NT2/D1 (cell line): ENCODE data around the gene RTEL1.
"Not testable (repeated sequence)": the region's sequence is repeated elsewhere in the genome, so short reads cannot be mapped to it uniquely, and the experiment has no call there.

ENCODE experiments used
- DNase-seq: peaks from one replicate; pipeline ENCODE4 v3.0.0-alpha.2; 2011; ENCODE audit warnings: low read depth, low spot score
- H3K27me3 ChIP-seq: 2 replicates; pipeline ENCODE4 v1.6.0; 2011; ENCODE audit warnings: mild to moderate bottlenecking; ENCODE audit not compliant: insufficient read length, insufficient read depth
- H3K36me3 ChIP-seq: 2 replicates; pipeline ENCODE4 v1.6.1; 2011; ENCODE audit warnings: mild to moderate bottlenecking, low read length, mixed read lengths; ENCODE audit not compliant: insufficient read depth, insufficient read length
- H3K4me1 ChIP-seq: 2 replicates; pipeline ENCODE4 v1.5.1; 2011; ENCODE audit not compliant: insufficient read depth, insufficient read length
- H3K4me3 ChIP-seq: 2 replicates; pipeline ENCODE4 v1.5.1; 2011; ENCODE audit warnings: low read depth; ENCODE audit not compliant: insufficient read length
- H3K9ac ChIP-seq: 2 replicates; pipeline ENCODE4 v1.6.0; 2011; ENCODE audit warnings: low read depth; ENCODE audit not compliant: insufficient read length
- H3K9me3 ChIP-seq: 2 replicates; pipeline ENCODE4 v1.5.1; 2011; ENCODE audit warnings: mild to moderate bottlenecking, low read length; ENCODE audit not compliant: insufficient read depth
- SUZ12 ChIP-seq: IDR thresholded peaks from 2 replicates; pipeline ENCODE4 v1.6.1; 2011; ENCODE audit not compliant: insufficient read length, insufficient read depth; ENCODE audit errors: extremely low read depth
- YY1 ChIP-seq: IDR thresholded peaks from 2 replicates; pipeline ENCODE4 v1.6.1; 2011; ENCODE audit not compliant: insufficient read length, insufficient read depth
- ZNF274 ChIP-seq: IDR thresholded peaks from 2 replicates; pipeline ENCODE4 v1.6.1; 2011; ENCODE audit warnings: mild to moderate bottlenecking, low read depth, low read length

Gene RTEL1

DNA sequence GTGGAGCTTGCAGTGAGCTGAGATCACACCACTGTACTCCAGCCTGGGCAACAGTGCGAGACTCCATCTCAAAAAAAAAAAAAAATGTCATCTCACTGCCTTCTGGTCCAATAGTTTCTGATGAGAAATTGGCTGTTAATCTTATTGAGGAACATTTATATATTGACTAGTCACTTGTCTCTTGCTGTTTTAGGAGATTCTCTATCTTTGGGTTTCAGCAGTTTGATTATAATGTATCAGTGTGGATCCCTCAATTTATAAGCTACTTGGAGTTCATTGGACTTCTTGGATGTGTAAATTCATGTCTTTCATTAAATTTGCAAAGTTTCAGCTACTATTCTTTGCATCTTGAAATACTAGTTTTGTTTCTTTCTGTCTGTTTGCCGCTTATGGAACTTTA, 60.9 kb downstream of the RTEL1 start:
- no peaks in the 10 kb centered on the region for H3K4me1 ChIP-seq
- no peak overlapping the region for H3K9ac ChIP-seq
- H3K27me3 ChIP-seq, result no peaks in the 10 kb centered on the region
- DNase-seq, result no peak
- H3K36me3 ChIP-seq, result peaks cover 59% of the 10 kb centered on the region
- H3K9me3 ChIP-seq, result peaks cover 14% of the 10 kb centered on the region; the same call in 1 of the 2 replicates
- TF ChIP-seq ZNF274 (no peak), YY1 (no peak), SUZ12 (no peak)
- no peak overlapping the region for H3K4me3 ChIP-seq

DNA sequence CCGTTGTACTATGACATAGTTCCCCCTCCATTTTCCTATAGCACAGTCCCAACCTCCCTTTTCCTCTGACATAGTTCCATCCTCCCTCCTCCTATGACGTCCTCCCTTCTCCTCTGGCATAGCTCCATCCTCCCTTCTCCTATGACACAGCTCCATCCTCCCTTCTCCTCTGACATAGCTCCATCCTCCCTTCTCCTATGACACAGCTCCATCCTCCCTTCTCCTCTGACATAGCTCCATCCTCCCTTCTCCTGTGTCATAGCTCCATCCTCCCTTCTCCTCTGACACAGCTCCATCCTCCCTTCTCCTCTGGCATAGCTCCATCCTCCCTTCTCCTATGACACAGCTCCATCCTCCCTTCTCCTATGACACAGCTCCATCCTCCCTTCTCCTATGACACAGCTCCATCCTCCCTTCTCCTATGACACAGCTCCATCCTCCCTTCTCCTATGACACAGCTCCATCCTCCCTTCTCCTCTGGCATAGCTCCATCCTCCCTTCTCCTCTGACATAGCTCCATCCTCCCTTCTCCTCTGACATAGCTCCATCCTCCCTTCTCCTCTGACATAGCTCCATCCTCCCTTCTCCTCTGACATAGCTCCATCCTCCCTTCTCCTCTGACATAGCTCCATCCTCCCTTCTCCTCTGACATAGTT, 65.0 kb downstream of the RTEL1 start:
- not testable (repeated sequence) for H3K27me3 ChIP-seq, H3K4me1 ChIP-seq, H3K4me3 ChIP-seq, DNase-seq, H3K9ac ChIP-seq
- Histone ChIP-seq H3K9me3 (peaks cover 16% of the 10 kb centered on the region), H3K36me3 (peaks cover 43% of the 10 kb centered on the region)

DNA sequence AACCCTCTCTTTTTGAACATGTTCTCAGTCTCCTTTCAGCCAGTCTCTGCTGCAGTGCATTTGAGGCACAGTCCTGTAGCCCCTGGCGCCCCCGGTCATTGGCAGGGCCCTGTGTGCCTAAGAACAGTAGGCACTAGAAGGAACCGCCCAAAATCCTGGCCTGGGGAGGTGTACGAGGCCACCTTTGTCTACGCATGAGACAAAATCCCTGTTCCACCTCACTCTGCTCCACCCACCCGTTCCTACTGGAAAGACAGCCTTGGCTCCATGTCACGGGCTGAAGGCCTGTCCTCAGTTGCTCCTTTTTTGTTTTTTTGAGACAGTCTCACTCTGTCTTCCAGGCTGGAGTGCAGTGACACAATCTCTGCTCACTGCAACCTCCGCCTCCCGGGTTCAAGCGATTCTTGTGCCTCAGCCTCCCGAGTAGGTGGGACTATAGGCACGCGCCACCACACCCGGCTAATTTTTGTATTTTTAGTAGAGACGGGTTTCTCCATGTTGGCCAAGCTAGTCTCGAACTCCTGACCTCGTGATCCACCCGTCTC, 72.1 kb downstream of the RTEL1 start:
- H3K4me3 ChIP-seq, H3K9me3 ChIP-seq, H3K4me1 ChIP-seq, H3K27me3 ChIP-seq, H3K9ac ChIP-seq, DNase-seq: not testable (repeated sequence)
- H3K36me3 ChIP-seq, result peaks cover 59% of the 10 kb centered on the region

DNA sequence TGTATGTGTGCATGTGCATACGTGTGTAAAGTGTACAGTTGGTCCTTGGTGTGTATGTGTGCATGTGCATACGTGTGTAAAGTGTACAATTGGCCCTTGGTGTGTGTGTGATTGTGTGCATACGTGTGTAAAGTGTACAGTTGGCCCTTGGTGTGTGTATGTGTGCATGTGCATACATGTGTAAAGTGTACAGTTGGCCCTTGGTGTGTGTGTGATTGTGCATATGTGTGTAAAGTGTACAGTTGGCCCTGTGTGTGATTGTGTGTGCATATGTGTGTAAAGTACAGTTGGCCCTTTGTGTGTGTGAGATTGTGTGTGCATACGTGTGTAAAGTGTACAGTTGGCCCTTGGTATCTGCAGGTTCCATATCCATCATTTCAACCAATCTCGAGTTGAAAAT, 73.3 kb downstream of the RTEL1 start:
- H3K9me3 ChIP-seq, result no peaks in the 10 kb centered on the region
- H3K4me1 ChIP-seq, result no peaks in the 10 kb centered on the region
- peaks cover 66% of the 10 kb centered on the region for H3K36me3 ChIP-seq
- H3K27me3 ChIP-seq, result no peaks in the 10 kb centered on the region
- no peak for DNase-seq
- H3K9ac ChIP-seq, result no peak overlapping the region
- no peak overlapping the region for H3K4me3 ChIP-seq
- TF ChIP-seq SUZ12 (no peak), YY1 (no peak), ZNF274 (no peak)

DNA sequence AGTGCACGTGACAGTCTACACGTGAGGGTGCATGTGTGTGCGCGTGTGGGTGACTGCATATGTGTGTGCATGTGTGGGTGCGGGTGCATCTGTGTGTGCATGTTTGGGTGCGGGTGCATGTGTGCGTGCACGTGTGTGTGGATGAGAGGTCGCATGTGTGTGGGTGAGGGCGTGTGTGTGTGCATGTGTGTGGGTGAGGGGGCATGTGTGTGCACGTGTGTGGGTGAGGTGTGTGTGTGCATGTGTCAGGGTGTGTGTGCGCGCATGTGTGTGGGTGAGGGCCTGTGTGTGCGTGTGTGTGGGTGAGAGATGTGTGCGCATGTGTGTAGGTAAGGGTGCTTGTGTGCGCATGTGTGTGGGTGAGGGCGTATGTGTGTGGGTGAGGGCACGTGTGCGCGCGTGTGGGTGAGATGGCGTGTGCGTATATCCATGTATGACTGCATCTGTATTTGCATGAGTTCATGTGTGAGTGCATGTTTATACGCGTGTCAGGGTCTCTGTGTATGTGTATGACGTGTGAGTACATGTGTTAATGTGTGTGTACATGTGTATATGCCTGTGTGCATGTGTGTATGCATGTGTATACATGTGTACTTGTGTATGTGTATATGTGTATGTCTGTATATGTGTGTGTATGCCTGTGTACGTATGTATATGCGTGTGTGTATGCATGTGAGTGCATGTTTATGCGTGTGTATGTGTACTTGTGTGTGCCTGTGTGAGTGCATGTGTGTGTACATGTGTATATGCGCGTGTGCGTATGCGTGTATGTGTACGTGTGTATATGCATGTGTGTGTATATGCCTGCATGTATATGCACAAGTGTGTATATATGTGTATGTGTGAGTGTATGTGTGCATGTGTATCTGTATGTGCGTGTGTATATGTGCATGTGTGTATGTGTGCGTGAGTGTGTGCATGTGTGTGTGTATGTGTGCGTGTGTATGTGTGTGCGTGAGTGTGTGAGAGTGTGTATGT, 74.3 kb downstream of the RTEL1 start:
- H3K36me3 ChIP-seq, result peaks cover 72% of the 10 kb centered on the region
- H3K4me1 ChIP-seq, result peaks cover 4% of the 10 kb centered on the region

DNA sequence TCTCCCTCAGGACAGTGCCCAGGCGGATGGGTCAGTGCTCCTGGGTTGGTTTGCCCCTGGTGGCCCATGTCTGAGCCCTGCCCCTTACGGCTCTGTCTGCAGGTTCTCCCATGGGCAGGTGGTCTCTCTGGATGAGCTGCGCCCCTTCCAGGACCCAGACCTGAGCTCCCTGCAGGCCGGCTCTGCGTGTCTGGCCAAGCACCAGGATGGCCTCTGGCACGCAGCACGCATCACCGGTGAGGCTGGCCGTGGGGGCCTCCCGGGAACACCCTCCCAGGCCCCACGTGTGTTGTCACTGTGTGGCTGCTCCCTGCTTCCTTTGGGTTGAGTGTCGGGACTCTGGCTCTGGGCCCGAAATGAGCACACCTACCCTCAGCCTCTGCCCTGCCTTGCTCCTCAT, 75.0 kb downstream of the RTEL1 start:
- Histone ChIP-seq H3K4me1 (peaks cover 4% of the 10 kb centered on the region), H3K36me3 (peaks cover 74% of the 10 kb centered on the region), H3K9me3 (no peaks in the 10 kb centered on the region), H3K4me3 (no peak overlapping the region), H3K27me3 (no peaks in the 10 kb centered on the region), H3K9ac (no peak overlapping the region)
- no peak for DNase-seq
- no peak for TF ChIP-seq SUZ12
- no peak for TF ChIP-seq YY1
- no peak for TF ChIP-seq ZNF274

More for the DNA sequence above, 74.3 kb downstream of the RTEL1 start:
- no peak for DNase-seq
- TF ChIP-seq YY1, result no peak
- TF ChIP-seq ZNF274, result no peak
- no peak for TF ChIP-seq SUZ12
- Histone ChIP-seq H3K27me3 (no peaks in the 10 kb centered on the region), H3K9ac (no peak overlapping the region), H3K4me3 (no peak overlapping the region), H3K9me3 (no peaks in the 10 kb centered on the region)

DNA sequence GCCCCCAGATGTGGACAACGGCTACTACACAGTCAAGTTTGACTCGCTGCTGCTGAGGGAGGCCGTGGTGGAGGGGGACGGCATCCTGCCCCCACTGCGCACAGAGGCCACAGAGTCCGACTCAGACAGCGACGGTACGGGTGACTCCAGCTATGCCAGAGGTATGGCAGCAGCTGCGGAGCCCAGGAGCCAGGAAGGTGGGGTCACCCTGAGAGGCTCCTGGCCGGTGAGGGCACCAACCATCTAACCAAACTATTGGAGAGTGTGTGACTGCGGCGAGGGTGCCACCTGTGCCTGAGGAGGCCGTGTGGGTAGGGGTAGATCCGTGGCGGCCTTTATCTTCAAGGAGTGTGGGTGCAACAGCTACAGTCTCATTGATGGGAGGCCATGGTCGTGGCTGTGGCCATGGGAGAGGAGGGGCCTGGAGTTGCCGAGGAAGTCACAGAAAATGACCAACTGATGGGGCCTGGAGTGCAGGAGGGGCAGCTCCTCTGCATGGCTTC, 75.5 kb downstream of the RTEL1 start:
- H3K4me1 ChIP-seq, result peaks cover 9% of the 10 kb centered on the region
- peaks cover 79% of the 10 kb centered on the region for H3K36me3 ChIP-seq
- H3K4me3 ChIP-seq, result no peak overlapping the region
- H3K27me3 ChIP-seq, result no peaks in the 10 kb centered on the region
- no peaks in the 10 kb centered on the region for H3K9me3 ChIP-seq
- no peak overlapping the region for H3K9ac ChIP-seq
- TF ChIP-seq SUZ12, result no peak
- TF ChIP-seq YY1, result no peak
- no peak for TF ChIP-seq ZNF274
- no peak for DNase-seq
